Measurements from ENCODE around the gene GLRX3. TPM values are rescaled to one million over a fixed set of nuclear protein-coding genes. Genes with fewer than 3 reads are reported as not detected.

Gene GLRX3
- total and polyA plus RNA-seq, 10 of the 15 experiments (the other 5 are each of a cell fraction or from before 2014, with no cell fraction given), result 94.7 to 209 (median 131) TPM

DNA sequence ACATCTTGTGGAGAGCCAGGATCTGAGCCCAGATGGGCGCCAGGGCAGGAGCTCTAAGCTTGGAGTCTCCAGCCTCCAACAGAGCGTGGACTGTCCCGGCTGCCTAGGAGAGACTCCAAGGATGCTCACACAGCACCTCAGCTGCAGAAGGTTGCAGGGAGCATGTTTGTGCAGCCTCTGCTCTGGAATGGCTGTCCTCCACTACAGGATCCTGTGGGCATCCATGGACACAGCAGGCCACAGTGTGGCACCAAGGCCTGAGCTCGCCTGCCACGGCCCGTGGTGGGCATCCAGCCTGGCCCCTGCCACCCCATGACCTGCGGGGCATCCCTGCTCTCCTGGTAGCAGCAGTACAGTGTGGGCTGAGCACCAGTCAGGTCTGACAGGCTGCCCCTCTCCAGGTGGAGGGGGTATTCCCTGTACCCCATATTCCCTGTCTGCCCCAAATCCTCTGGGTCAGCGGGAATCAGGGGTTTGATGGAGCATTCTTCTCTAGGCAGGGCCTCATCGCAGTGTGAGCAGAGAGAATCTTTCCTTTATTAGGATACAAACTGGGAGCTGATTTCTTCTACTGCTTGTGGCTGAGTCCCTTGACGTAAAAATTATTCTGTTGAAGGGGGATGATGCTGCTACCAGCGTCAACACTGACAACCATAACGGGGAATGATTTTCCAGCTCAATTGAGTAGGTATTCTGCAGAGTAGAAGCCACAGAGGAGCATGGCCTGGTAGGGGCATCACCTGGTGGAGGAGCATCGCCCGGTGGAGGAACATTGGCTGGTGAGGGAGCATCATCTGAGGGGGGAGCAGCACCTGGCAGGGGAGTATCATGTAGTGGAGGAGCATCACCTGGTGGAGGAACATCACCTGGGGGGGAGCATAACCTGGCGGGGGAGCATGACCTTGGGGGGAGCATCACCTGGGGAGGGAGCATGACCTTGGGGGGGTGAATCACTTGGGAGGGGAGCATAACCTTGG, 60.6 kb downstream of the GLRX3 start:
- ChIA-PET CTCF (no interaction called here), SMC1A (ENCODE audit: uncharacterized antibody, unreplicated experiment) (no interaction called here), RAD21 (ENCODE audit: unreplicated experiment) (no interaction called here), POLR2A (no interaction called here)
- H3K9me3 ChIP-seq (replicated peaks; ENCODE audit: control insufficient read depth, insufficient read depth, low read length), result no peaks in the 10 kb centered on the region
- H3K4me2 ChIP-seq (ENCODE audit: control insufficient read depth, insufficient read depth), result no peak overlapping the region
- DNase-seq (ENCODE audit: low read depth, low spot score) (no peak), ATAC-seq (no peak), FAIRE-seq (no peak)
- TF ChIP-seq CHD4 (IDR thresholded peaks at IDR 0.05) (no peak), SUZ12 (IDR thresholded peaks at IDR 0.05; ENCODE audit: unreplicated experiment) (no peak), POLR2AphosphoS2 (IDR thresholded peaks at IDR 0.05; ENCODE audit: low read depth, low read length) (no peak), HDAC6 (IDR thresholded peaks at IDR 0.05; ENCODE audit: unreplicated experiment) (no peak)
- H4K20me1 ChIP-seq (ENCODE audit: control insufficient read depth, insufficient read depth), result no peaks in the 10 kb centered on the region
- no peak overlapping the region for H3K9ac ChIP-seq (ENCODE audit: control insufficient read depth, insufficient read depth, low read length)
- in situ Hi-C loops (cut with MboI), result no loop called here
- H2AFZ ChIP-seq (ENCODE audit: control insufficient read depth, low read depth, low read length), result no peak overlapping the region
- no peaks in the 10 kb centered on the region for H3K79me2 ChIP-seq (ENCODE audit: control insufficient read depth, insufficient read depth, low read length)
- no peaks in the 10 kb centered on the region for H3K36me3 ChIP-seq (ENCODE audit: control insufficient read depth in 2 of 2, insufficient read depth in 2 of 2, low read length in 1 of 2)
- H3K4me3 ChIP-seq, result no peak overlapping the region
- 88% methylated on average over 14 of the region's 15 CpGs for WGBS (ENCODE audit: insufficient coverage, insufficient replicate concordance, low lambda C conversion rate, missing lambda C conversion rate)
- intact Hi-C loops (cut with micrococcal nuclease; ENCODE audit: unreplicated experiment), result no loop called here
- no peaks in the 10 kb centered on the region for H3K4me1 ChIP-seq (ENCODE audit: control insufficient read depth, insufficient read depth, low read length)
- H3K27ac ChIP-seq (ENCODE audit: control insufficient read depth, insufficient read depth), result no peak overlapping the region
- H3K27me3 ChIP-seq (replicated peaks in 1 of 2; ENCODE audit: control insufficient read depth in 2 of 2, insufficient read depth in 2 of 2, low read length in 1 of 2), result no peaks in the 10 kb centered on the region
- no TSS peak for BruUV-seq (replicated peaks)

DNA sequence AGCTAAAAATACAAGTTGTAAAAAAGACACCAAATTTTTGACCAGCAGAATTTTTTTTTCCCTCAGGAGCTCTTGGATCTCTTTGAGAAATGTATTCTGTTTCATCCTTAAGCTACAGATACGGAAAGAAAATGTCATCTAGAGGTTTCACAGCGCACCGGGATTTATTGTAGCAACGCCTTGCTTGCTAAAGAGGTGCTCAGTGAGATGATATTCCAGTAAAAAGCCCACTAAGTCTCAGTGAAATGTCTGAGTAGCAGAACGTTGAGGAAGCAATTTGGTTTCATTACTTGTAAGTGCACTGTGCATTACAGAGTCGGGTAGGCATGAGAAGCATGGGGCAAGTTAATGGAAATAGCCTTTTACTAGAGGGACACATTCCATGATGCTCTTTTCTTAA, 62.5 kb downstream of the GLRX3 start:
- DNase-seq (ENCODE audit: low read depth, low spot score), result no peak
- TF ChIP-seq IKZF2 (IDR thresholded peaks at IDR 0.05) (no peak), PAX5 (IDR thresholded peaks at IDR 0.05; ENCODE audit: borderline replicate concordance, low read depth, low read length) (no peak), ELK1 (IDR thresholded peaks at IDR 0.05; ENCODE audit: low read depth, low read length) (no peak), MEF2A (IDR thresholded peaks at IDR 0.05; ENCODE audit: insufficient read depth, low read depth, low read length) (no peak), NFIC (IDR thresholded peaks at IDR 0.05; ENCODE audit: low read depth, low read length) (no peak), ASH2L (IDR thresholded peaks at IDR 0.05; ENCODE audit: borderline replicate concordance, low read depth) (no peak)
- TF ChIP-seq, protein P1, sequence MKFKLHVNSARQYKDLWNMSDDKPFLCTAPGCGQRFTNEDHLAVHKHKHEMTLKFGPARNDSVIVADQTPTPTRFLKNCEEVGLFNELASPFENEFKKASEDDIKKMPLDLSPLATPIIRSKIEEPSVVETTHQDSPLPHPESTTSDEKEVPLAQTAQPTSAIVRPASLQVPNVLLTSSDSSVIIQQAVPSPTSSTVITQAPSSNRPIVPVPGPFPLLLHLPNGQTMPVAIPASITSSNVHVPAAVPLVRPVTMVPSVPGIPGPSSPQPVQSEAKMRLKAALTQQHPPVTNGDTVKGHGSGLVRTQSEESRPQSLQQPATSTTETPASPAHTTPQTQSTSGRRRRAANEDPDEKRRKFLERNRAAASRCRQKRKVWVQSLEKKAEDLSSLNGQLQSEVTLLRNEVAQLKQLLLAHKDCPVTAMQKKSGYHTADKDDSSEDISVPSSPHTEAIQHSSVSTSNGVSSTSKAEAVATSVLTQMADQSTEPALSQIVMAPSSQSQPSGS (IDR thresholded peaks at IDR 0.05; ENCODE audit: low read length), result no peak
- Histone ChIP-seq H3K4me2 (ENCODE audit: control insufficient read depth, insufficient read depth) (no peak overlapping the region), H3K4me1 (ENCODE audit: control insufficient read depth, insufficient read depth, low read length) (no peaks in the 10 kb centered on the region), H3K36me3 (ENCODE audit: control insufficient read depth in 2 of 2, insufficient read depth in 2 of 2, low read length in 1 of 2) (no peaks in the 10 kb centered on the region), H3K9ac (ENCODE audit: control insufficient read depth, insufficient read depth, low read length) (no peak overlapping the region), H3K27ac (ENCODE audit: control insufficient read depth, insufficient read depth) (no peak overlapping the region), H3K9me3 (replicated peaks; ENCODE audit: control insufficient read depth, insufficient read depth, low read length) (no peaks in the 10 kb centered on the region), H2AFZ (ENCODE audit: control insufficient read depth, low read depth, low read length) (no peak overlapping the region), H3K27me3 (replicated peaks in 1 of 2; ENCODE audit: control insufficient read depth in 2 of 2, insufficient read depth in 2 of 2, low read length in 1 of 2) (no peaks in the 10 kb centered on the region), H4K20me1 (ENCODE audit: control insufficient read depth, insufficient read depth) (no peaks in the 10 kb centered on the region), H3K4me3 (no peak overlapping the region), H3K79me2 (ENCODE audit: control insufficient read depth, insufficient read depth, low read length) (no peaks in the 10 kb centered on the region)
- ChIA-PET RAD21 (ENCODE audit: unreplicated experiment) (no interaction called here), CTCF (interaction anchor here (0.7 to 0.9 kb wide), 2 partner anchors 11 to 12 kb away, joined by 3 read pairs; no protein-coding TSS in a partner anchor), SMC1A (ENCODE audit: uncharacterized antibody, unreplicated experiment) (no interaction called here), POLR2A (interaction anchor here (0.6 to 0.7 kb wide), 2 partner anchors 1108 to 1203 kb away, joined by 3 to 4 read pairs; no protein-coding TSS in a partner anchor)
- no peak for FAIRE-seq
- 71% methylated on average over 6 of the region's 6 CpGs for WGBS (ENCODE audit: insufficient coverage, insufficient replicate concordance, low lambda C conversion rate, missing lambda C conversion rate)
- in situ Hi-C loops (cut with MboI), result no loop called here
- ATAC-seq, result no peak
- BruUV-seq (replicated peaks), result no TSS peak
- intact Hi-C loops (cut with micrococcal nuclease; ENCODE audit: unreplicated experiment), result no loop called here
